ENCODE measurements around the gene SPRR2A. TPM values are rescaled to one million over a fixed set of nuclear protein-coding genes. Genes with fewer than 3 reads are reported as not detected.

Gene SPRR2A
- total RNA-seq, 2 donors from 2014 or later = not detected

DNA sequence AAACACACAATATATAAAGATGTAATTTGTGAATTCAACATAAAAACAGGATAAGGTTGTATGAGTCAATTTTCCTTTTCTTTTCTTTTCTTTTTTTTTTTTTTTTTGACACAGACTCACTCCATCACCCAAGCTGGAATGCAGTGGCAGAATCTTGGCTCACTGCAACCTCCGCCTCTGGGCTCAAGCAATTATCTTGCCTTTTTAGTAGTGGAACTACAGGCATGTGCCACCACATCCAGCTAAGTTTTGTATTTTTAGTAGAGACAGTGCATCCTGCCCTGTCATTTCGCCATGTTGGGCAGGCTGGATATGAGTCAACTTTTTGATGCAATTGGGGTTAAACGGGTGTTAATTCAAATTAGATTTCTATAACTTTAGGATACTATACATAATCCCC lies 24.4 kb upstream of the SPRR2A start:
- H3K27me3 ChIP-seq = no peaks in the 10 kb centered on the region
- no peak for DNase-seq (ENCODE audit: low spot score)
- H3K9me3 ChIP-seq = no peaks in the 10 kb centered on the region
- no peak overlapping the region for H3K4me3 ChIP-seq
- no peaks in the 10 kb centered on the region for H3K36me3 ChIP-seq
- no peaks in the 10 kb centered on the region for H3K4me1 ChIP-seq
- TF ChIP-seq, protein P1, sequence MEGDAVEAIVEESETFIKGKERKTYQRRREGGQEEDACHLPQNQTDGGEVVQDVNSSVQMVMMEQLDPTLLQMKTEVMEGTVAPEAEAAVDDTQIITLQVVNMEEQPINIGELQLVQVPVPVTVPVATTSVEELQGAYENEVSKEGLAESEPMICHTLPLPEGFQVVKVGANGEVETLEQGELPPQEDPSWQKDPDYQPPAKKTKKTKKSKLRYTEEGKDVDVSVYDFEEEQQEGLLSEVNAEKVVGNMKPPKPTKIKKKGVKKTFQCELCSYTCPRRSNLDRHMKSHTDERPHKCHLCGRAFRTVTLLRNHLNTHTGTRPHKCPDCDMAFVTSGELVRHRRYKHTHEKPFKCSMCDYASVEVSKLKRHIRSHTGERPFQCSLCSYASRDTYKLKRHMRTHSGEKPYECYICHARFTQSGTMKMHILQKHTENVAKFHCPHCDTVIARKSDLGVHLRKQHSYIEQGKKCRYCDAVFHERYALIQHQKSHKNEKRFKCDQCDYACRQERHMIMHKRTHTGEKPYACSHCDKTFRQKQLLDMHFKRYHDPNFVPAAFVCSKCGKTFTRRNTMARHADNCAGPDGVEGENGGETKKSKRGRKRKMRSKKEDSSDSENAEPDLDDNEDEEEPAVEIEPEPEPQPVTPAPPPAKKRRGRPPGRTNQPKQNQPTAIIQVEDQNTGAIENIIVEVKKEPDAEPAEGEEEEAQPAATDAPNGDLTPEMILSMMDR (IDR thresholded peaks at IDR 0.05) = no peak
- H3K27ac ChIP-seq = no peak overlapping the region

DNA sequence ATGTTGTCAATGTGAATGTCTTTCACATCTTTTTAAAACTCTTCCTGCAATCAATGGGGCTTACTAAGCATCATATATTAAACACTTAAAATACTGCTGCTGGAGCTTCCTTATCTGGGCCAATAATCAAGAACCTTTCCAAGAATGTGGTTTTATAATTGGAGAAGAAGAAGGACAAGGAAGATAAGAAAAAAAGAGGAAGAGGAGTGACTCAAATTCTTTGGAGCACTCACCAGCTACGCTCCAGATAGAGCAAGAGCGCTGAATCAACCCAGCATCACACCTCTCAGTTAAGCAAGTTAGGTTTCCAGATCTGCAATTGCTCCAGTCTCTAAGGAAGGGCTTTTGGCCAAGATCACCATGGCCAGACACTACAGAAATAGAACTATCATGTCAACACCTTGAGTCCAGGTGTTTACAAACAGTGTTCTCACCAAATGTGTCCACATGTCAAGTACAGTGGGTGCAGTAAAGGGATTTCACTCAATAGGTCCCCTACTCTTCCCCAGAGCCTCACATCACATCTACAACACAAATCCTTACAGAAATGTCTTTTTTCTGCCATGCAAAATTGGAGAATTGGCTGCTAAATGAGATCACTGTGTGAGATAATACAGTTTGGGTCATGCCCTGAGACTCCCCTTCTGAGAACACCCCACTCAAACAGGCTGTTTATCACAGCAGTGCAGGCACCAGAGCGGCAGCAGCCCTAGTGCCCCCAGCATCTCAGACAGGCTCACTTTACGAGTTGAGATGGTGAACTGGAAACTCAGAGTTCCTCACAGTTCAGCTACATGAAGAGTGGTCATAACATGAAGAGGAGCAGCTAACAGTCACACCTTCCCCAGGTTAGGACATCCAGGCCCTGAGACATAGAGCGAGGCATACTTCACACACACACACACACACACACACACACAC lies 15.8 kb upstream of the SPRR2A start:
- no peak overlapping the region for H3K27ac ChIP-seq
- TF ChIP-seq, protein P1 (IDR thresholded peaks at IDR 0.05) = no peak
- no peaks in the 10 kb centered on the region for H3K27me3 ChIP-seq
- no peaks in the 10 kb centered on the region for H3K9me3 ChIP-seq
- no peak overlapping the region for H3K4me3 ChIP-seq
- H3K36me3 ChIP-seq = no peaks in the 10 kb centered on the region
- no peaks in the 10 kb centered on the region for H3K4me1 ChIP-seq
- no peak for DNase-seq (ENCODE audit: low spot score)

DNA sequence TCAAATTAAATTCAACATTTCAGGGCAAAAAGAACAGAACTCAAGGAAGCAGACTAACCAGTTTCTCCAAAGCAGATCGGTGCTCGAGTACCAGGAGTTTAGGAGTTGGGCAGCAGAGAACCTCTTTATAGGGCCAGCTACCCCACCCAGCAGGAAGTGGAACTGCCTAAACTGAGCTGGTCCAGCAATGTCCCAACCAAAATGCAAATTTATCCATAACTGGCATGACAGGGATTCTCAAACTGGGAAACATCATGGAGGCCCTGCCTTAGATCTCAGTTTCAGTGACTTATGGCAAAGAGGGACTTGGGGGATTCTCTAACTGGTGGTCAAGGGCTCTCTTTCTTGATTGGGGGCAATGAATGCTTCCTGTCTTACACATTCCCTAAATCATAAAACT lies 14.2 kb upstream of the SPRR2A start, which contains the start of gene SPRR2B:
TSS of gene SPRR2B (minus strand) at position 101 of the 400 bp plus-strand sequence. CDS start 772 bp downstream, outside the sequence.
- TF ChIP-seq, protein P1 (IDR thresholded peaks at IDR 0.05) = no peak
- H3K27ac ChIP-seq = no peak within 1 kb of the TSS
- no peaks in the 10 kb centered on the region for H3K4me1 ChIP-seq
- no peaks in the 10 kb centered on the region for H3K27me3 ChIP-seq
- no peaks in the 10 kb centered on the region for H3K9me3 ChIP-seq
- no peak for DNase-seq (ENCODE audit: low spot score)
- no peaks in the 10 kb centered on the region for H3K36me3 ChIP-seq
- H3K4me3 ChIP-seq = no peak within 1 kb of the TSS

DNA sequence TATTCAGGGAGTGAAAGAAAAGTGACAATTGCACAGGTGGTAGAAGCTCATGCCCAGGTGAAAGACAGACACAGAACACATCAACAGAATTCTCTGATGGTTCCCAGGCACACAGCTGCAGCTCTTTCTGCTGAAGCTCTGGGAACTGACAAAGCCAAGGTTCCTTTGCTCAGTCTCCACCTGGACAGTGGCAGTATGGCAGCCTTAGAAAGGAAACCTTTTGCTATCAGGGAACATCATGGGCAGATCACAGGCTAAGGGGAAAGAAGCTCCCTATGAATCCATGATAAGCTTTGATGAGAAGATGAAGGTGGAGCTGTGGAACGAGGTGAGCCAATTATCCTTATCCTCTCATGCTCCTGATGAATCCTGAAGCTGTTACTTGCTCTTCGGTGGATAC lies 12.9 kb upstream of the SPRR2A start:
- Histone ChIP-seq H3K4me1 (no peaks in the 10 kb centered on the region), H3K27me3 (no peaks in the 10 kb centered on the region), H3K27ac (no peak overlapping the region), H3K9me3 (no peaks in the 10 kb centered on the region), H3K36me3 (no peaks in the 10 kb centered on the region), H3K4me3 (no peak overlapping the region)
- TF ChIP-seq, protein P1 (IDR thresholded peaks at IDR 0.05) = no peak
- no peak for DNase-seq (ENCODE audit: low spot score)

DNA sequence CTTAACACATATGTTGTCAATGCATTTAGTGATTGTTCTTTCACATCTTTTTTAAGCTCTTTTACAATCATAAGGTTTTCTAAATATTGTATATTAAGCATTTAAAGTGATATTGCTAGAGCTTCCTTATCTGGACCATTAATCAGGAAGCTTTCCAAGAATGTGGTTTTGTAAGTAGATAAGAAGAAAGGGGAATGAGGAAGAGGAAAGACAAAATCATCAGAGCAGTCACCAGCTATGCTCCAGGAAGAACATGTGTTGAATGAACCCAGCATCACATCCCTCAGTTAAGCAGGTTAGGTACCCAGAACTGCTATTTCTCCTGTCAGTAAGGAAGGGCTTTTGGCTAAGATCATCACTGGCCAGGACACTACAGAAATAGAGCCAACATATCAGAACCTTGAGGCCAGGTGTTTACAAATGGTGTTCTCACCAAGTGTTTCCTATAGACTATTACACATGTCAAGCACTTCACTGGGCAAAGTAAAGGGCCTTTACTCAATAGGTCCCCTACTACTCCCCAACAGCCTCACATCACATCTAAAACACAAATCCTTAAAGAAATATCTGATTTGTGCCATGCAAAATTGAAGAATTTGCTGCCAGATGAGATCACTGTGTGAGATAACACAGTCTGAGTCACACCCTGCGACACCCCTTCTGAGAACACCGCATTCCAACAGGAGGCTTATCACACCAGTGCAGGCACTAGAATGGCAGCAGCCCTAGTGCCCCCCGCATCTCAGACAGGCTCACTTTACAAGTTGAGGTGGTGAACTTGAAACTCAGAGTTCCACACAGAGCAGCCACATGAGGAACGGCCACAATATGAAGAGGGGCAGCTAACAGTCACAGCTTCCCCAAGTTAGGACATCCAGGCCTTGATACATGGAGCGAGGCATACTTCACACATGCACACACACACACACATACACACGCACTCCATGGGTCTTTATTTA lies 1.8 kb upstream of the SPRR2A start:
- no peaks in the 10 kb centered on the region for H3K9me3 ChIP-seq
- H3K4me1 ChIP-seq = no peaks in the 10 kb centered on the region
- TF ChIP-seq, protein P1 (IDR thresholded peaks at IDR 0.05) = no peak
- no peak overlapping the region for H3K27ac ChIP-seq
- H3K4me3 ChIP-seq = no peak overlapping the region
- DNase-seq (ENCODE audit: low spot score) = no peak
- no peaks in the 10 kb centered on the region for H3K27me3 ChIP-seq
- no peaks in the 10 kb centered on the region for H3K36me3 ChIP-seq

Data from right atrium auricular region (tissue), 2 donors.